ENCODE data around the gene TMEM121.

The TMEM121 gene

DNA sequence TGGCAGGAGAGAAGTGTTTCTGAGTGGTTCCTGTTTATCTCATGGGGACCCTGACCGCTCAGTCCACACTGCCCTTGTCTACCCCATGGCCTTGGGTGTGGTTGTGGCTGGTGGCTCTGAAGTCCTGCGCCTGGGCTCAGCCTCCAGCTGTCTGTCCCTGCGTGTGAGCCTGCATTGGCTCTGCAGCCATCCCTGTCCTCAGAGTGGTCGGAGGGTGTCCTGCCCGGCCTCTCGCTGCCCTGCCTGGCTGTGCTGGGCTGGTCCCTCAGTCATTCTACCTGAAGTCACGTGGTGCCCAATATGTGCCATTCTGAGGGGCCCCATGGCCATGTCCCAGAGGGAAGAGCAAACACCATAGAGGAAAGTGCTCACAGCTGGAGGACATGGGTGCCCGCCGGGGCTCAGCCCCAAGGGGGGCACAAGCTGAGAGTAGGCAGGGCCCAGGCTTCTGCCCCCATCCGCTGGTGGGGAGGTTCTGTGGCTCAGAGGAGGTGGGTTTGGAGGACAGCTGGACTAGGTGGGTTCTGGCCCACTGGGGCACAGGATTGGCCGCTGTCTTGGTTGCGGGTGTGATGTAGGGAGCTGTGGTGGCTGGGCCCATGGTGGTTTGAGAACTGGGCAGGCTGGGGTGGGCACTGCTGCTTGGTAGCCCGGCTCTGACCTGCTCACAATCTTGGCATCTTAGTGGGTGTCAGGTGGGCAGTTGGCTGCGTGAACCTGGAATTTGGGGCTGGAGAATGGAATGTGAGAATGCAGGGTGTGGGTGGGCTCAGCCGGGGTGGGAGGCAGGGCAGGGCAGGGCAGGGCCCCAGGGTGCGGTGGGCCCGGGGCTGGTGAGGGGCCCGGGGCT is 23.7 kb upstream of the TMEM121 start:
- no peaks in the 10 kb centered on the region for H3K9me3 ChIP-seq
- no peaks in the 10 kb centered on the region for H3K36me3 ChIP-seq
- TF ChIP-seq, protein P1, sequence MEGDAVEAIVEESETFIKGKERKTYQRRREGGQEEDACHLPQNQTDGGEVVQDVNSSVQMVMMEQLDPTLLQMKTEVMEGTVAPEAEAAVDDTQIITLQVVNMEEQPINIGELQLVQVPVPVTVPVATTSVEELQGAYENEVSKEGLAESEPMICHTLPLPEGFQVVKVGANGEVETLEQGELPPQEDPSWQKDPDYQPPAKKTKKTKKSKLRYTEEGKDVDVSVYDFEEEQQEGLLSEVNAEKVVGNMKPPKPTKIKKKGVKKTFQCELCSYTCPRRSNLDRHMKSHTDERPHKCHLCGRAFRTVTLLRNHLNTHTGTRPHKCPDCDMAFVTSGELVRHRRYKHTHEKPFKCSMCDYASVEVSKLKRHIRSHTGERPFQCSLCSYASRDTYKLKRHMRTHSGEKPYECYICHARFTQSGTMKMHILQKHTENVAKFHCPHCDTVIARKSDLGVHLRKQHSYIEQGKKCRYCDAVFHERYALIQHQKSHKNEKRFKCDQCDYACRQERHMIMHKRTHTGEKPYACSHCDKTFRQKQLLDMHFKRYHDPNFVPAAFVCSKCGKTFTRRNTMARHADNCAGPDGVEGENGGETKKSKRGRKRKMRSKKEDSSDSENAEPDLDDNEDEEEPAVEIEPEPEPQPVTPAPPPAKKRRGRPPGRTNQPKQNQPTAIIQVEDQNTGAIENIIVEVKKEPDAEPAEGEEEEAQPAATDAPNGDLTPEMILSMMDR (IDR thresholded peaks at IDR 0.05; ENCODE audit: low read depth, low read length) = no peak
- H3K4me1 ChIP-seq = peaks cover 12% of the 10 kb centered on the region
- H3K4me3 ChIP-seq (ENCODE audit: low read depth, low read length) = no peak overlapping the region
- no peaks in the 10 kb centered on the region for H3K27me3 ChIP-seq
- DNase-seq = no peak

DNA sequence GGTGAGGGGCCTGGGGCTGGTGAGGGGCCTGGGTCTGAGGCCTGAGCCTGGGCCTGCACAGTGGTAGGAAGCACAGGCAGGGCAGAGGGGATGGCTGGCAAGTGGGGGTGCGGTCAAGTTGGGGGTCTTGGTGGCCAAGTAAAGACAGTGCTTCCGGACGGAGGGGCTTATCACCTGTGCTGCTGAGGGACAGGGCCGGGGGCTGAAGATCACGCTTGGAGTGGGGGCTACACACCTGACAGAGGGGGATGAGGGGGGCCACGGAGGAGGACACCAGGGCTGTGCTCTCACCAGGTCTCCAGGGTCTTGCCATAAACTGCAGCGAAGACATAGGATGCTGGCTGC is 23.1 kb upstream of the TMEM121 start:
- DNase-seq = no peak
- H3K36me3 ChIP-seq = no peaks in the 10 kb centered on the region
- H3K9me3 ChIP-seq = no peaks in the 10 kb centered on the region
- no peak overlapping the region for H3K4me3 ChIP-seq (ENCODE audit: low read depth, low read length)
- no peaks in the 10 kb centered on the region; the same call in 1 of the 2 replicates for H3K27me3 ChIP-seq
- H3K4me1 ChIP-seq = peaks cover 12% of the 10 kb centered on the region
- TF ChIP-seq, protein P1 (IDR thresholded peaks at IDR 0.05; ENCODE audit: low read depth, low read length) = no peak

DNA sequence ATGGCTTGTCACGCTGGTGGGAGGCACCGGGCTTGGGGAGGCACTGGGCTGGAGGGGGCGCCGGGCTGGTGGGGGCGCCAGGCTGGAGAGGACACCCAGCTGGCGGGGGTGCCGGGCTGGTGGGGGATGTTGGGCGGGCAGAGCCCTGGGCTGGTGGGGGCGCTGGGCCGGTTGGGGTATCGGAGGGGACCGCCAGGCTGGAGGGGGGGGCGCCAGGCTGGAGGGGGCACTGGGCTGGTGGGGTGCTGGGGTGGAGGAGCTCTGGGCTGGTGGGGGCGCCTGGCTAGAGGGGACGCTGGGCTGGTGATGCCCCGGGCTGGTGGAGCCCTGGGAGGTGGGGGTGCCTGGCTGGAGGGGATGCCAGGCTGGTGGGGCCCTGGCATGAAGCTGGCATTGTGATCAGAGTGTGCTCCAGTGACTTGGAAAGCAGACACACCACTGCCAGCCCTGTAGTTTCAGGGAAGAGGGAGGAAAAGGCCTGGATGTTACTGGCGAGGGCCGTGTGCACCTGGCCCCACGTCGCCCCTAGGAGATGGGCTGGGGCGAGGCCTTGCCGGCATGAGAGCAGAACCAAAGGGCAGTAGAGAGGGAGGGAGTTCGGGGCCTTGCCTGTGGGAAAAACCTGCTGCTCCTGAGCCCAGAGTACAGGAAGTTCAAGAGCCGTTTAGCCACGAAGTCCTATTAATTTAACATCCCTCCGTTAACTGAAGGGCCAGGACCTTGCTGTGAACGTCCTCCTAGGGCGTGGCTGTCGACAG is 22.3 kb upstream of the TMEM121 start:
- H3K4me1 ChIP-seq = peaks cover 6% of the 10 kb centered on the region
- no peak overlapping the region for H3K4me3 ChIP-seq (ENCODE audit: low read depth, low read length)
- H3K36me3 ChIP-seq = no peaks in the 10 kb centered on the region
- peaks cover 5% of the 10 kb centered on the region for H3K27me3 ChIP-seq
- TF ChIP-seq, protein P1 (IDR thresholded peaks at IDR 0.05; ENCODE audit: low read depth, low read length) = no peak
- DNase-seq = no peak
- no peaks in the 10 kb centered on the region for H3K9me3 ChIP-seq

DNA sequence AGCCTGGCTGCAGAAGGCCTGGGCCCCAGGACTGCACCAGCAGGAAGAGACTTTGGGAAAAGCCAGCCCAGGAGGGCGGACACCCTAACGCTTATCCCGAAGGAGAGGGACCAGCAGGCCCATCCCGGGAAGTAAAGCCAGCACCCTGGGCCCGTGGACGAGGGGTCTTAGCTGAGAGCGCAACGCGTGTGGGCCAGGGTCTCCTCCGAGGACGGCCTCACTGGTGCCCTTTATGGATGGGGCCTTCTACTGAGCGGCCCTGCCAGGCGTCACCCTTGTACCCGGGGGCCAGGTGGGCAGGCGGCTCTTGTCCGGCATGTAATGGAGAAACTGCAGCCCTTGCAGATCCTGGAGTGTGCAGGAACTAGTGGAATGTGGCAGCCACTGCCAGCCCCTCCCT is 21.3 kb upstream of the TMEM121 start:
- H3K9me3 ChIP-seq = no peaks in the 10 kb centered on the region
- H3K36me3 ChIP-seq = no peaks in the 10 kb centered on the region
- no peaks in the 10 kb centered on the region for H3K4me1 ChIP-seq
- TF ChIP-seq, protein P1 (IDR thresholded peaks at IDR 0.05; ENCODE audit: low read depth, low read length) = no peak
- H3K4me3 ChIP-seq (ENCODE audit: low read depth, low read length) = no peak overlapping the region
- DNase-seq = no peak
- peaks cover 12% of the 10 kb centered on the region for H3K27me3 ChIP-seq

DNA sequence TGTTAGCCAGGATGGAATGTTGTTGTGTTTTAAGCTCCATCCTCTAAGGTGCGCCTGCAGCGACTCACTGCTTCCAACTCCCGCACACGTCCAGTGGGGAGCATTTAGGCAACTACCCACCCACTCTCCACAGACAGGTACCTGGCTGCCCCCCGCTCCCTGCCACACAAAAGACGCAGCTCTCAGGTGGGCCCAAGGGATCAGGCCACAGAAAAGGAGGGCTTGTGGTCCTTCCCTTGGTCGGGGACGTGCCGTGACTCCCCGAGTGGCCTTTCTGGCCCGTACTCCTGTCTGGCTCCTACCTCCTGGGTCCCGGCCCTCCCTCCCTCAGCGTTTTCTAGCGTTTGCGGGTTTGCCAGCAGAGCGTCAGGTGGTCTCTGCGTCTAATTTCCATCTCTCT is 19.1 kb upstream of the TMEM121 start:
- no peak for DNase-seq
- no peak overlapping the region for H3K4me3 ChIP-seq (ENCODE audit: low read depth, low read length)

More for the DNA sequence above, 19.1 kb upstream of the TMEM121 start:
- TF ChIP-seq, protein P1 (IDR thresholded peaks at IDR 0.05; ENCODE audit: low read depth, low read length) = no peak
- no peaks in the 10 kb centered on the region; the same call in 1 of the 2 replicates for H3K4me1 ChIP-seq
- H3K36me3 ChIP-seq = no peaks in the 10 kb centered on the region
- H3K9me3 ChIP-seq = no peaks in the 10 kb centered on the region
- H3K27me3 ChIP-seq = peaks cover 27% of the 10 kb centered on the region
